Inflammatory macrophage treated with lipopolysaccharide for 1 hour (primary cell): ENCODE measurements around the gene CLDN24.

ENCODE experiments used
- DNase-seq, 2 donors: peaks; one replicate each; pipeline ENCODE4 v3.0.0-alpha.2; 2020 to 2022

CLDN24 gene

DNA sequence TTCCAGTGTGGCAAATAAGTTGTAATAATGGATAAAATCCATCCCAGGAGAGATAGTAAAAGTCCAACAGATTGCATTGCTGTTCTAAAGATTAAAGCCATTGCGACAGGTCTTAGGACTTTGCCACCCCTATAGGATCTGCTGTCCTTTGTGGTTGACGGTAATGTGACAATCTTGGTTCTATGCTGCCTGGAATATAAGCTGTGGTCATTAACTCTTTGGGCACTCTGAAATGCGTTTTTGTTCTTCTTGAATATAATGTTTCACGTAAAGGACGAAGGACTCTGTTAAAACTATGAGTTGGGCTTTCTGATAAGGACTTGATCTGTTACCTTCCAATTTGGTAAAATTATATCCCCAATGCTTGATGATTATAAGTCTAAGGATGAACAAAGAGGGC, at the start of gene CLDN24:
CLDN24 (minus strand) TSS at position 101 of the 400 bp plus-strand sequence; CDS start at position 101, 0 bp downstream.
- no peak for DNase-seq

DNA sequence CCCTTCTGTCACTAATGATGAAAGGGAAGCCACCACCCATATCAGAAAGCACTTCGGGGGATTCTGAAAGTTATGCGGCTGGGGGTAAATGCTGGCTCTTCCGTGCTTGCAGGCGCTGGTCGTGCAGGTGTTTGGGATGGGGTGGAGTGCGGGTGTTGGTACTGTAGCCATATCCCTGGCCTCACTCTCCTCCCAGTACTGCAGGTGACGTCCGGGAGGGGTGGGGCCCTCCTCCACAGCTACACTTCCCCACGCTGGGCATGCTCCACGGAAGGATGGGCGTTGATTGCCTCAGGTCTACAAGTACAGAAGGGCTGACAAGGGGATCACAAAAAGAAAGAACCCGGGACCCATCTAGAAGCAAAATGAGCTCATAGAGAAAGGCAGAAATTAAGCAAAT, 48.6 kb upstream of the CLDN24 start:
- DNase-seq = no peak

DNA sequence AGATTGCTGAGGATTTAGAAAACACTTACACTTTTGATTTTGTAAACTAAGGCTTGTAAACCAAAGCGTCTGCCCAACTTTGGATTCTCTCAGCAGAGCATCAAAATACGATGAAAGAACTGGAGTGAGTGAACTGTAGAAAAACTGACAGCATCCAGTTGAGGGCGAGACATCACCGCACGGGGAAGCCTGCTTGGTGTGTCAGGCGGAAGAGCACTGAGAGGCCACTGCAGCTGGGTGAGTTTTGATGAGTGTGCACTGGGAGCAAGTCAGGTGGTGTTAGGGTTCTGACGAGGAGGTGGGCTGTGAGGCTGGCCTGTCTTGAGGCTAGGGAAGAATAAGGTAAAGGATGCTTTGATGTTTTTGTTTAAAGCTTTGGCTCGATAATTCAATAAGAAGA, 46.8 kb upstream of the CLDN24 start:
- no peak for DNase-seq

DNA sequence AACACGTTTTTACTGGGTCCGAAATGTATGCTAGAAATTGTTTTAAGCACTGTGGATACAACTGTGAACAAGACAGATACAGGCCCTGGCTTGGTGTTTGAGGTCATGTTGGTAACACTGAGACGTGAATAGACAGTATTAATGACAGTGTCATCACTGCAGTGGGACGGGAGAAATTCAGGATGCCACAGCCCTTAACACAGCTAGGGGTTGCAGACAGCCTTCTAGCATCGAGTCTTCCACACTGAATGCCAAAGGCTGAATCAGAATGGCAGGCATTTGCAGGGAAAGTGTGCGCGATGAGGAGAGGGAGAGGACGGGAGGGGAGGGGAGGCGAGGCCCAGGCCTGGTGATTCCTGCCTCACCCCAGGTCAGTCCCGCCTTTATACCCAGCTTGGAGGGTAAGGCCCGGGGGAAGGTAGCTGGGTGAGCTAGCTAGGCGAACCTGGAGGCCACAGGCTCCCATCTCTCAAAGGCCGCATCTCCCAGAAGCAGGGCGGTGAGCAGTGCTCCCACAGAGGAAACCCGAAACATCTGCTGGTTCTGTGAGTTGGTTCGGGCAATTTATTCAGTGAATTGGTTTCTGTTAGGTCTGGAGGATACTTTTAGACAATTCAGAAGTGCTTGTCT, 44.1 kb upstream of the CLDN24 start:
- DNase-seq = no peak

DNA sequence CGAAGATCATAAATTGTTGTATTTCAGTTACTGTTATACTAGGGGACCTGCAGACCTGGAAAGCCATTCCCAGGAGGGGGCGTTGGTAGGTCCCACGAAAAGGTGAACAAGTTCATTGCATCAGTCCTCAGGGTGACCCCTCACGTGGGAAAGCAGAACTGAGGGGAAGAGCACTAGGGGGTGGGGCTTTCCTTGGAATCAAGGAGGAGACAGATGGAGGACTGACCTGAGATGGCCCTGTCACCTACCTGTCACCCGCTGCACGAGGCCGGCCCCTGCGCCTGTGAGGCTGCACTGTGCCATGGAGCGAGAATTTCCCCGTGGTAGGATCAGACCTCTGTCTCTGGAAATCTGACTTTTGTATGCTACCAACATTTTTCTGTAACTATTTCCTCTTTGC, 41.8 kb upstream of the CLDN24 start:
- no peak for DNase-seq

DNA sequence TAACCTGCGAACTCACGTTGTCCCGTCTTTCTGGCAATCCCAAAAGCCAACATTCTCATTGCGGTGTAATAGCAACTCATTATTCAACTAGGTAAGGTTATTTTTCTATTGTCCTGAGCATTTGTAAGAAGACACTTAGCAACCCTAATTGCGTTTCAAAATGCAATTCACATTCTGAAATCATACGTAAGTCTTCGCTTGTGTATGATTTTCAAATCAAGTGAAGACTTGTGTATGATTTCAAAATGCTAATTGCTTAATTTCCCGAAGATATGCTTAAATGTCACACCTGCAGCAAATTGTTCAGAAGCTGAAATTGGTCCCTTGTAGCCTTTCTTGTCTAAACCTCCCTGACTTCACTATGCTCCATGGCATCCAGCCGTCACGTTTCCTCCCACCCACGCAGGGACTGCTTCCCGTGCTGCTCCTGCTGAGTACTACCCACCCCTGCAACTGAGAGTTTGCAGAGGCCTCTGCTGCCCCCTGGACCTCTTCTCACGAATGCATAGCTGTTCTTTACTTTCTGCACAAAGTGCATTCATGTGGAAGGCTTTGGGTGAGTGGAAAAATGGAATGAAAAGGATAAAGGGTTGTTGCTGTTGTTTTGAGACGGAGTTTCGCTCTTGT, 40.8 kb upstream of the CLDN24 start:
- DNase-seq = no peak

DNA sequence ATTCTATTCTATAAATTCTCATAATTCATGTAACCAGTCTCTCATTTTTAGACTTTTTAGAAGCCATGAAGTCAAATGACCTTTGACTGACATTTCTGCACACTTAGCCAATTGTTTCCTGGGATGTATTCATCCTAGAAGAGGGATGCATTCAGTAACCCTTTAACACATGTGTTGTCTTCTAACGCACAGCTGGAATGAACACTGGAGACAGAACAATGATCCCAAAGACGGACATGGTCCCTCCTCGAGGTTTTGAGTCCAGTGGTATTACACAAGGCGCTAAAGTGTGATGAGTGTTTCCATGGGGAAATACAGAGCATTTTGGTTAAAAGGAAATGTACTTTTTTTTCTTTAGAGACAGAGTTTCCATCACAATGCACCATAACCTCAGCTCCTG, 39.8 kb upstream of the CLDN24 start:
- DNase-seq = no peak

DNA sequence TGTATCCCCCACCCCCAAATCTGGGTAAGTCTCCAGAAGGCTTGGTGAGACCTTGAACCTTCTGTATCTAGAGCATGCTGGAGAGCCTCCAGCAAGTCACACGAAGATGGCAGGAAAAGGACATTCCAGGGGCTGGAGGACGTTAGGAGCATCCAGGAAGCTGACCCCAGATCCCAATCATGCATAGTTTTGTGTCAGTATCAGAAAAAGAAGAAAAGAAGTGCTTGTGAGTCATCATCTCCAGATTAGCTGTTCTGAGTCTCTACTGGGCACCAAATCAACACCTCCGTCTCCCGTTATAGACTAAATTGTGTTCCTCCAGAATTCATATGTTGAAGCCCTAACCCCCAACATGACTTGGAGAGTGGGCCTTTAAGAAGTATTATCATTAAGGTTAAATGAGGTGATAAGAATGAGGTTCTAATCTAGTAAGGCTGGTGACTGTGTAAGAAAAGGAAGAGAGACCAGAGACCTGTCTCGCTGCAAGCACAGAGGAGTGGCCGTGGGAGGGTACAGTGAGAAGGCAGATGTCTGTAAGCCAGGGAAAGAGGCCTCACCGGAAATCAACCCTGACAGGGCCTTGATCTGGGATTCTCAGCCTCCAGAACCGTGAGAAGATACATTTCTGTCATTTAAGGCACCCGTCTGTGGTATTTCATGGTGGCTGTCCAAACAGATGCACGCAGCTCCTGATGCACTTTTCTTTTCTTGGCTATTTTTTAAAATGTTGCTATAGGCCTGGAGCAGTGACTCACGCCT, 38.1 kb upstream of the CLDN24 start:
- no peak for DNase-seq

DNA sequence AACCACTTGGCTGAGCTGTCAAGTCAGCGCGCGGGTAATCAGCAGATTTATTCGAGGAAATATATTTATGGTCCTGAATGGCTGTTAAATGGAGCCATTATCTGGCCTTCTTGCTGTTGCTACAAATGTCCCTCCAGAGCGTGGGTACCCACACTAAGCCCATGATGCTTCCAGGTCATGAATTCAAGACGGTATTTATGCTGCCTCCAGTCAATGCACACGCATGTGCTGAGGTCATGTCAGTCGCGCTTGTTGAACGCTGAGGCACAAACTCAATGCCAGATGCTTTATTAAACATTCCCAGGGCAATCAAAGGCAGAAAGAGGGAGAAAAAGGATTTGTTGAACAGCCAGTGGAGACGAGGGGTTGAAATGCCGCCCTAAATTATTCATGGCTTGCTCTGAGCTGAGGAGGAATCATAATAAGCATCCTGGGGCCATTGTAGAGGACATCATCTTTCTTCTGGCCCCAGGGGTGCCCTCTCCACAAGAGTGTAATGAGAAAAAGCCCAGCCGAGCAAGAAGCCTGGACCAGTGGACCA, 36.1 kb upstream of the CLDN24 start:
- no peak for DNase-seq

DNA sequence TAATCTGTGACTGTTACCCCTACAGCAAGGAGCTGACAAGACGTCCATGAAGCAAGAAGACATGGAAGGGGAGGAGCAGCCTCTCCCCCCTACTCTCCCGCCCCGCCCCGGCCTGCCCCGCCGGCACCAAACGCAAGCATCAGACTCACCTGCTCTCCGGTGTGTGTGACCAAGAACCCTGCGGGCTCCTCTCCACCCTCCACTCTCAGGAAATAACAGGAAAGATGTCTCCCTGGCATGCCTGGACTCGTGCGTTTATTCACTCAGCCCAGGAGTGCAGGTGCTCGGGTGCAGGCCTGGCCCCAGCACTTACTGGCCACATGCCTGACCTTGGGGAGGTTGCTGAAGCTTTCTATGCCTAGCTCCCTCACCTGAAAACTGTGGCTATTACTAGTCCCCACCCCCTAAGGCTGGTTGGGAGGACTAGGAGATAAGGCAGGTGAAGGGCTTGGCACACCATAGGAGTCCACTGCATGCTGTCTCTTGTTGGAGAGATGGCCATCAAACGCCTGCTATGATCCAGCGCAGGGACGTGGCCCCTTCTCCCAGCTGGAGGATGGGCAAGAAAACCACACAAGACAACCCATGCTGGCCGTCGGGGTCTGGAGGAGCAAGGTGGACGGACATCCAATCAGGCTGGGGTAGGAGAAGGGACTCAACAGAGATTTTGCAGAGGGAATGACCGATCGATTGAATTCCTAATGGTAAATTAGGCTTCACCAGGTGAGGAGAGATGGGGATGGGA, 34.9 kb upstream of the CLDN24 start:
- DNase-seq = no peak

DNA sequence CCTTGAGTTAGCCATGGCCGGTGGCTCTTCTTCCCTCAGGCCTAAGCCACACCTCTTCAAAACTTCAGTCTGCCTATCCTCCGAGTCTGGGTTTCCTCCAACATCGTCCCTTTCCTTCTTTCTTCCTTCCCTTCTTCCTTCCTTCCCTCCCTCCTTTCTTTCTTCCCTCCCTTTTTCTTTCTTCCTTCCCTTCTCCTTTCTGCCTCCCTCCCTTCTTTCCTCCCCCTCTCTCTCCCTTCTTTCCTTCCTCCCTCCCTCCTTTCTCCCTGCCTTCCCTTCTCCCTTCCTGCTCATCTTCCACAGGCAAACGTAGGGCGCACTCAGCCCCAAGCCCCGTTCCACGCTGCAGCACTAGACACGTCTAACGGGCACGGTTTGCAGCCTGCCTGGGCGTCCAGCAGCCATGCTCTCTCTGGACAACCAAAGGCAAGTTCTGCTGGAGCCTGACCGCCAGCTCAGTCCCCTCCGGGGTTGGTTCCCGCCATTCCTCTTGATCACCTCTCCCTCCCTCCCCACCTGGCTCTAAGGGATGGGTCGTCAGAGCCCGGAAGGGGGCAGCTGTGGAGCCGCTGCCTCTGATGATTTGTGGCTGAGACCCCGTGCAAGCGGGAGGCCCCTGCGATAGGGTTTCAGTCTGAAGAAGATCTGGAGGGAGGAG, 34.1 kb upstream of the CLDN24 start:
- no peak for DNase-seq

DNA sequence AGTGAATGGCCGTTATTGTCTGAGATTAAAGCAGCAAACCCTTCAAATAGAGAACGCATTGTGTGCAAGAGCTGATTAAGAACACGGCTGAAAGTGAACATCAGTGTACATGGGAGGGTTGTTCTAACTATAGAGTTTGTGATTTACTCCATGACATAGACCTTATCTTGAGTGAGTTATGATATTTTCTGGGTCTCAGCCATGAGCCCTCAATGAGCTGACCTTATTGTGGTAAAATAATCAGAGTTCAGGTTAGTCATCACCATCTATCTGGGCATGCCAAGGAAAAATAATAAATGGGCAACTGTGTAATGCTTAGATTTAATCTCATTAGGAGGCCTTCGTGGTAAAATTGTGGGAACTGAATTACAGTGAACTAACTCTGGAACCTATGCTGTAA, 33.2 kb upstream of the CLDN24 start:
- DNase-seq = no peak

DNA sequence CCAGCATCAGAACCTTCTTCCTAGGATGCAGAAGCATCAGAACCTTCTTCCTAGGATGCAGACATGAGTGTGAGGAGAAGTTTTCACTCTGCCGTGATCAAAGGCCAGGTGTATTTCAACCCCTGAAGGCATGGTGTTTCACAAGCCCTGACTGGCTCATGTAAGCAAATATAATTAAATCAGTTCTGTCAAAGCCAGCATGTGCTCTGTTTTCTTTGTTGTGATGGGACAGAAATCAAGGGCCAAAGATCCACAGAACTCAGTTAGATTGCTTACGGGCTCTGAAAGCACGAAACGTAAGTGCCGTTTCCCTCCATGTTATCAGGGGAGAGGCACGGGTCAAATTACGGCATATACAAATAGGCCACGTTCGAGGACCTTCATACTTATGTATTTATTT, 32.0 kb upstream of the CLDN24 start:
- DNase-seq = no peak

DNA sequence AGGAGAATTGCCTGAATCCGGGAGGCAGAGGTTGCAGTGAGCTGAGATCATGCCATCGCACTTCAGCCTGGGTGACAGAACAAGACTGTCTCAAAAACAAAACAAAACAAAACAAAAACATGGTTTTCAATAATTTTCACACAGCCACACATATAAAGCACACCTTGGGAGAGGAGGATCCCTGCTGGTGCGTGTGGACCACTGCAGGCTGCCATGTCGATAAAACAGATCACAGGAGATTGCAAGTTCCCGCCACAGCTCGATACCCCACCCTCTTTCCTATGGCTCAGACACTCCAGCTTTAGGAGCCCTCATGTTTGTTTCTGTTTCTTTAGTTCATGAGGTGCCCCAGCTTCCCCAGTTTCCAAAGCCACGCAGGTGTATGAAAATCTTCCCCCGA, 31.3 kb upstream of the CLDN24 start:
- DNase-seq = no peak

DNA sequence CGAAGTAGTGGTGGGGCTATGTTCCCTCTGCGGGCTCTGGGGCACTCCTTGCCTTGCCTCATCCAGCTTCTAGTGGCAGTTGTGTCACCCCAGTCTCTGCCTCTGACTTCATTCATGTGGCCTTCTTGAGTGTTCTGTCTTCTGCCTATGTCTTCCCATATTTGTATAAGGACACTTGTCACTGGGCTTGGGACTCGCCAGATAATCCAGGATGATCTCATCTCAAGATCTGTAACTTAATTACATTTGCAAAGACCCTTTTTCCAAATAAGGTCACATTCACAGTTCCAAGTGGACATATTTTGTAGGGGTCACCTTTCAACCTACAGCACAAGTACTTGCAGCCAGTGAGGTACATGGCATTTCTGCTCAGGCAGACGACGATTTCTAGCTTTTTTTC, 30.3 kb upstream of the CLDN24 start:
- peak in 1 of 2 donors; percentile 8 for DNase-seq

DNA sequence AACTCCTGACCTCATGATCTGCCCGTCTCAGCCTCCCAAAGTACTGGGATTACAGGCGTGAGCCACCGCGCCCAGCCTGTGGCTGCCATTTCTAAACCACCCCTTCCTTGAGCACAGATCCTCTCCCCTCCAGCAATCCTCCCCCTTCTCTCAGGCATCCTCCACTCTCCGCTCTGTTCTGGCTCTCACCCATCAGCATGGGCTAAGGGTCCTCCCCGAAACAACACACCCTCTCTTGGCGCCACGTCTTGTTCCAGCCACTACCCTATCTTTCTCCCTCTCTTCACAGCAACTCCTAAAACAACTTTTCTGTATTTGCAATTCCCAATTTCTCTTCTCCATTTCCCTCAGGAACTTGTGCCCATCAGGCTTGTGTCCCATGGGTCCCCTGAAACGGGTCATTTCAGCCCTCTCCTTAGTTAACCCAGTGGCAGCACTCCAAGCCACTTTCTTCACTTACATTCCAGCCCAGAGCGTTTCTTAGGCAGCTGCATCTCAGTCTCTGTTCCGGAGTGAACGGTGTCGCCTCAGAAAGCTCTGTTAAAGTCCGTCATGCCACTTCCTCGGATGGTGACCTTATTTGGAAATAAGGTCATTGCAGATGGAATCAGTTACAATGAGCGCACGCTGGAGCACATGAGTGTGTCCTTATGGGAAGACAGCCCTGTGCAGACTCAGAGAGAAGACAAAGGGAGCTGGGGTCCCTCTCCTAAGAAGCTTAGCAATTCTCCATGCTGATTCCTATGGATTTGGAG, 28.3 kb upstream of the CLDN24 start:
- no peak for DNase-seq

DNA sequence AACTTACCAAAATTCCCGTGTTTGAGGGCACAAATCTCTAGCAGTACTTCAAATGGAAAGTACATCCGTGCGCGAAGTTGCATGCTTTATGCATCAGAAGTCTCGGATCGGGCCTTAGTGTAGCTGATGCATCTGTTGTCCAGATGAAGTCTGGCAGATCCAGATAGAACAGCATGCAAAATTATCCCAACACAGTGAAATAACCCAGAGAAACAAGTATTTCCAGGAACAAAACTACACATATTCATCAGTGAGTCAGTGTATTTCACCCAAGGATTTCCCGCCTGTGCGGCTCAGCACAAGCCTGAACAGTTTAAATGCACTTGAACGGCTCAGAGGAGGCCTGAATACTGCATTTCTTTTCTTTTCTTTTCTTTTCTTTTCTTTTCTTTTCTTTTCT, 27.4 kb upstream of the CLDN24 start:
- no peak for DNase-seq

DNA sequence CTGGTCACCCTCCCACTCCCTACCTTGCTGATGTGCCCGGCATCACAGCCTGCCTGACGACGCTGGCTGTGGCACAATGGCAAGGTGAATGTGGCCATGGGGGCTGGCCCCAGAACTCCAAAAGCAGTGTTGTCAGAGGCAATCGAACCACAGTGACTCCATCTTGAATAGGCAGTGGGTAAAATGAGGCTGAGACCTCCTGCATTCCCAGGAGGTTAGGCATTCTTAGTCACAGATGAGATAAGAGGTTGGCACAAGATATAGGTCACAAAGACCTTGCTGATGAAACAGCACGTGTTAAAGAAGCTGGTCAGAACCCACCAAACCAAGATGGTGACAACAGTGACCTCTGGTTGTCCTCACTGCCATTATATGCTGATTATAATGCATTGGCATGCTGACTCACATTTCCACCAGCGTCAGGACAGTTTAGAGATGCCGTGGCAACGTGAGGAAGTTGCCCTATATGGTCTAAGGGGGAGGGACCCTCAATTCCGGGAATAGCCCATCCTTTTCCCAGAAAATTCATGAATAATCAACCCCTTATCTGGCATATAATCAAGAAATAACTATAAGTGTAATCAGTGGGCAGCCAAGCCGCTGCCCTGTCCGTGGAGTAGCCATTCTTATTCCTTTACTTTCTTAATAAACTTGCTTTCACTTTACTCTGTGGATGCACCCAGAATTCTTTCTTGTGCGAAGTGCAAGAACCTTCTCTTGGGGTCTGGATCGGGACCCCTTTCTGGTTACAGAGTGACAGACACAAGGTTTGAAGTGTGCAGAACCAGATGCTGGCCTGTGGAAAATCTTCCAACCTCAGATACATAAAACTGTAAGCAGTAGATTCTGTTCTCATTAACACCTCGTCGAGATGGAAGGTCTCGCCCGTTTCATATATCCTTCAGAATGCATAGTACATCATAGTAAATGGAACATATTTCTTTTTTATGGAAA, 26.8 kb upstream of the CLDN24 start:
- DNase-seq = peak; percentile 66 to 81

DNA sequence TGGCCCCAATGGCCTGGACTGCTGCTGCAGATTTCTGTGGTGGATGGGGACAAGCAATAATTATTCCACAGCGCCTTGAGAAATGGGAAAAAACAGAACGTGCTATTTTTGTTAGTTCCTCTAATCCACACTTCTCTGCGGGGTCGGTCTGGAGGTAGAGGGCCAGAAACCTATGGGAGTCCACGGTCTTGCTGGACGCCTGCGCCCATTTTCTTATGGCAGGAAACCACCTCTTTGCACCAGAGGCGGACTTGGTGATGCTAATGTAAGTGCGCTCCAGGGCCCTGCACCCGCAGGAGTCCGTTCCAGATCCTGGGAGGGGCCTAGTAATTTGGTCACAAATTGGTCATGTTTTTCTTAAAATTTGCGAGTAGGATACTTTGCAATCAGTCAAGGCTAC, 25.9 kb upstream of the CLDN24 start:
- no peak for DNase-seq

DNA sequence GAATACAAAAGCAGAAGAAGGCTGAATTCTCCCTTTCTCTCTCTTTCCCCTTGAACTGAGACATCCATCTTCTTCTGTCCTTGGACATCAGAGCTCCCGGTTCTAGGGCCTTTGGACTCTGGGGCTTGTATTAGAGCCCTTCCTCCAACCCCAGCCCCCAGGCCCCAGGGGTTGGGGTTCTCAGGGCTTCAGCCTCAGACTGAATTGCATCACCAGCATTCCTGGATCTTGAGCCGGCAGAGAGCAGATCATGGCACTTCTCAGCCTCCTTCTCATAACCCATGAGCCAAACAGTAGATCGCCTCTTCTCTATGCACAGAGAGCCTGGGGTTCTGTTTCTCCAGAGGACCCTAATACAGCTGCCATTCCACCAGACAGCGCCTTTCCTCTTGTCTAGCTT, 25.3 kb upstream of the CLDN24 start:
- no peak for DNase-seq

DNA sequence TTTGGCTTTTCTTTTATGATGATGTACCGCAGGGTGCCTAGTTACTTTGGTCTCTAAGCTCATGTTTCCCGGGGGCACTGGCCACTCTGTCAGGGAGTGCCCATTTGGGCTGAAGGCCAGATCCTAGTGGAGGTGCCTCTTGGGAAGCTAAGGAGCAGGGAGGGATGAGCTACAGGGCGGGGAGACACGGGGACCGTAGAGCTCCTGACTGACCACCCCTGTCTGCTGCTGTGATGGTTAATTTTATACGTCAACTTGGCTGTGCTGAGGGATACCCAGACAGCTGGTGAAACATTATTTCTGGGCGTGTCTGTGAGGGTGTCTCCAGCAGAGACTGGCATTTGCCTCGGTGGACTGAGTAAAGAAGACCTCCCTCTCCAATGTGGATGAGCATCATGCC, 24.9 kb upstream of the CLDN24 start:
- no peak for DNase-seq
